HepG2 (cell line): ENCODE measurements around the gene DDTL. TPM values are rescaled to one million over a fixed set of nuclear protein-coding genes. Genes with fewer than 3 reads are reported as not detected.

Experiments
- BRD4 ChIP-seq: sonication (generic); formaldehyde crosslinking; IDR thresholded peaks from 2 replicates; pipeline ENCODE4 v1.4.0; 2020; ENCODE audit warnings: missing genetic modification reagents
- CHCHD3 ChIP-seq: sonication (generic); formaldehyde crosslinking; IDR thresholded peaks from 2 replicates; pipeline ENCODE4 v1.8.0; 2022; ENCODE audit warnings: mild to moderate bottlenecking, missing genetic modification reagents, moderate library complexity
- MLX ChIP-seq: IDR thresholded peaks from 2 replicates; pipeline ENCODE4 v1.6.1; 2016
- SUZ12 ChIP-seq: fragments of 150-350 bp; IDR thresholded peaks from 2 replicates; pipeline ENCODE4 v1.6.1; 2014; ENCODE audit warnings: low read depth, low read length
- TOPORS ChIP-seq: sonication (generic); formaldehyde crosslinking; IDR thresholded peaks from 2 replicates; pipeline ENCODE4 v1.8.0; 2023; ENCODE audit warnings: mild to moderate bottlenecking, missing genetic modification reagents
- ZNF33A ChIP-seq: sonication (generic); formaldehyde crosslinking; IDR thresholded peaks from 2 replicates; pipeline ENCODE4 v1.5.1; 2020; ENCODE audit warnings: missing genetic modification reagents, mild to moderate bottlenecking, moderate library complexity, borderline replicate concordance
- ZNF788 ChIP-seq: sonication (generic); formaldehyde crosslinking; IDR thresholded peaks from 2 replicates; pipeline ENCODE4 v1.5.0; 2020; ENCODE audit warnings: mild to moderate bottlenecking, missing genetic modification reagents, borderline replicate concordance
- ZUFSP ChIP-seq: sonication (generic); formaldehyde crosslinking; IDR thresholded peaks from 2 replicates; pipeline ENCODE4 v1.9.0; 2021; ENCODE audit warnings: missing genetic modification reagents, mild to moderate bottlenecking, borderline replicate concordance
- polyA plus RNA-seq, 8 experiments: library from polyadenylated mRNA; depleted of rRNA in 3 of 8; stranded (reverse) in 7 of 8; unstranded in 1 of 8; fragments of >200 nt; fragmentation: Illumina TruSeq in 4 of 8; extraction: Trizol in 4 of 8; gene quantifications; 2 replicates each; pipeline versions ENCODE4 v1.2.1 to v1.2.3, GENCODE V29; 2011 to 2016; ENCODE audit warnings: low read depth in 4 of 8, missing spikeins in 1 of 8, mixed read lengths in 1 of 8; ENCODE audit not compliant: insufficient read depth in 1 of 8
- total RNA-seq, 5 experiments: library from RNA; depleted of rRNA; stranded (reverse); fragments of >200 nt; fragmentation: Illumina TruSeq; extraction: Trizol; gene quantifications; 2 replicates each; pipeline ENCODE4 v1.2.3, GENCODE V29; 2016; ENCODE audit warnings: low read depth in 1 of 5
- TF ChIP-seq, protein P1 (sequence below): sonication (generic); formaldehyde crosslinking; IDR thresholded peaks from 2 replicates; pipeline ENCODE4 v1.5.1; 2020; ENCODE audit warnings: missing genetic modification reagents, mild to moderate bottlenecking, borderline replicate concordance
- TF ChIP-seq, protein P2 (sequence below): sonication (generic); formaldehyde crosslinking; IDR thresholded peaks from 2 replicates; pipeline ENCODE4 v1.9.0; 2021; ENCODE audit warnings: mild to moderate bottlenecking, missing genetic modification reagents
- TF ChIP-seq, protein P3 (sequence below): sonication (generic); formaldehyde crosslinking; IDR thresholded peaks from 2 replicates; pipeline ENCODE4 v1.4.0; 2020; ENCODE audit warnings: missing genetic modification reagents
- TF ChIP-seq, protein P4 (sequence below): sonication (generic); formaldehyde crosslinking; IDR thresholded peaks from 2 replicates; pipeline ENCODE4 v1.4.0; 2020; ENCODE audit warnings: missing genetic modification reagents

Gene DDTL
- total and polyA plus RNA-seq, 2 of the 13 experiments (the other 11 are each of a cell fraction or from before 2014, with no cell fraction given), result 0.31 TPM; not detected in 1

- TF ChIP-seq, protein P1, sequence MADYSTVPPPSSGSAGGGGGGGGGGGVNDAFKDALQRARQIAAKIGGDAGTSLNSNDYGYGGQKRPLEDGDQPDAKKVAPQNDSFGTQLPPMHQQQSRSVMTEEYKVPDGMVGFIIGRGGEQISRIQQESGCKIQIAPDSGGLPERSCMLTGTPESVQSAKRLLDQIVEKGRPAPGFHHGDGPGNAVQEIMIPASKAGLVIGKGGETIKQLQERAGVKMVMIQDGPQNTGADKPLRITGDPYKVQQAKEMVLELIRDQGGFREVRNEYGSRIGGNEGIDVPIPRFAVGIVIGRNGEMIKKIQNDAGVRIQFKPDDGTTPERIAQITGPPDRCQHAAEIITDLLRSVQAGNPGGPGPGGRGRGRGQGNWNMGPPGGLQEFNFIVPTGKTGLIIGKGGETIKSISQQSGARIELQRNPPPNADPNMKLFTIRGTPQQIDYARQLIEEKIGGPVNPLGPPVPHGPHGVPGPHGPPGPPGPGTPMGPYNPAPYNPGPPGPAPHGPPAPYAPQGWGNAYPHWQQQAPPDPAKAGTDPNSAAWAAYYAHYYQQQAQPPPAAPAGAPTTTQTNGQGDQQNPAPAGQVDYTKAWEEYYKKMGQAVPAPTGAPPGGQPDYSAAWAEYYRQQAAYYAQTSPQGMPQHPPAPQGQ (CRISPR knock-in tag), result no peak
- TF ChIP-seq ZUFSP (no peak), MLX (CRISPR knock-in tag) (no peak), SUZ12 (no peak), BRD4 (CRISPR knock-in tag) (no peak), ZNF33A (no peak), ZNF788 (CRISPR knock-in tag) (no peak), TOPORS (CRISPR knock-in tag) (no peak), CHCHD3 (CRISPR knock-in tag) (no peak)
- TF ChIP-seq, protein P2, sequence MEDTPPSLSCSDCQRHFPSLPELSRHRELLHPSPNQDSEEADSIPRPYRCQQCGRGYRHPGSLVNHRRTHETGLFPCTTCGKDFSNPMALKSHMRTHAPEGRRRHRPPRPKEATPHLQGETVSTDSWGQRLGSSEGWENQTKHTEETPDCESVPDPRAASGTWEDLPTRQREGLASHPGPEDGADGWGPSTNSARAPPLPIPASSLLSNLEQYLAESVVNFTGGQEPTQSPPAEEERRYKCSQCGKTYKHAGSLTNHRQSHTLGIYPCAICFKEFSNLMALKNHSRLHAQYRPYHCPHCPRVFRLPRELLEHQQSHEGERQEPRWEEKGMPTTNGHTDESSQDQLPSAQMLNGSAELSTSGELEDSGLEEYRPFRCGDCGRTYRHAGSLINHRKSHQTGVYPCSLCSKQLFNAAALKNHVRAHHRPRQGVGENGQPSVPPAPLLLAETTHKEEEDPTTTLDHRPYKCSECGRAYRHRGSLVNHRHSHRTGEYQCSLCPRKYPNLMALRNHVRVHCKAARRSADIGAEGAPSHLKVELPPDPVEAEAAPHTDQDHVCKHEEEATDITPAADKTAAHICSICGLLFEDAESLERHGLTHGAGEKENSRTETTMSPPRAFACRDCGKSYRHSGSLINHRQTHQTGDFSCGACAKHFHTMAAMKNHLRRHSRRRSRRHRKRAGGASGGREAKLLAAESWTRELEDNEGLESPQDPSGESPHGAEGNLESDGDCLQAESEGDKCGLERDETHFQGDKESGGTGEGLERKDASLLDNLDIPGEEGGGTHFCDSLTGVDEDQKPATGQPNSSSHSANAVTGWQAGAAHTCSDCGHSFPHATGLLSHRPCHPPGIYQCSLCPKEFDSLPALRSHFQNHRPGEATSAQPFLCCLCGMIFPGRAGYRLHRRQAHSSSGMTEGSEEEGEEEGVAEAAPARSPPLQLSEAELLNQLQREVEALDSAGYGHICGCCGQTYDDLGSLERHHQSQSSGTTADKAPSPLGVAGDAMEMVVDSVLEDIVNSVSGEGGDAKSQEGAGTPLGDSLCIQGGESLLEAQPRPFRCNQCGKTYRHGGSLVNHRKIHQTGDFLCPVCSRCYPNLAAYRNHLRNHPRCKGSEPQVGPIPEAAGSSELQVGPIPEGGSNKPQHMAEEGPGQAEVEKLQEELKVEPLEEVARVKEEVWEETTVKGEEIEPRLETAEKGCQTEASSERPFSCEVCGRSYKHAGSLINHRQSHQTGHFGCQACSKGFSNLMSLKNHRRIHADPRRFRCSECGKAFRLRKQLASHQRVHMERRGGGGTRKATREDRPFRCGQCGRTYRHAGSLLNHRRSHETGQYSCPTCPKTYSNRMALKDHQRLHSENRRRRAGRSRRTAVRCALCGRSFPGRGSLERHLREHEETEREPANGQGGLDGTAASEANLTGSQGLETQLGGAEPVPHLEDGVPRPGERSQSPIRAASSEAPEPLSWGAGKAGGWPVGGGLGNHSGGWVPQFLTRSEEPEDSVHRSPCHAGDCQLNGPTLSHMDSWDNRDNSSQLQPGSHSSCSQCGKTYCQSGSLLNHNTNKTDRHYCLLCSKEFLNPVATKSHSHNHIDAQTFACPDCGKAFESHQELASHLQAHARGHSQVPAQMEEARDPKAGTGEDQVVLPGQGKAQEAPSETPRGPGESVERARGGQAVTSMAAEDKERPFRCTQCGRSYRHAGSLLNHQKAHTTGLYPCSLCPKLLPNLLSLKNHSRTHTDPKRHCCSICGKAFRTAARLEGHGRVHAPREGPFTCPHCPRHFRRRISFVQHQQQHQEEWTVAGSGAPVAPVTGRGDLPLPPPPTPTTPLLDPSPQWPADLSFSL (CRISPR knock-in tag), result no peak
- TF ChIP-seq, protein P3, sequence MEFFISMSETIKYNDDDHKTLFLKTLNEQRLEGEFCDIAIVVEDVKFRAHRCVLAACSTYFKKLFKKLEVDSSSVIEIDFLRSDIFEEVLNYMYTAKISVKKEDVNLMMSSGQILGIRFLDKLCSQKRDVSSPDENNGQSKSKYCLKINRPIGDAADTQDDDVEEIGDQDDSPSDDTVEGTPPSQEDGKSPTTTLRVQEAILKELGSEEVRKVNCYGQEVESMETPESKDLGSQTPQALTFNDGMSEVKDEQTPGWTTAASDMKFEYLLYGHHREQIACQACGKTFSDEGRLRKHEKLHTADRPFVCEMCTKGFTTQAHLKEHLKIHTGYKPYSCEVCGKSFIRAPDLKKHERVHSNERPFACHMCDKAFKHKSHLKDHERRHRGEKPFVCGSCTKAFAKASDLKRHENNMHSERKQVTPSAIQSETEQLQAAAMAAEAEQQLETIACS (CRISPR knock-in tag), result no peak
- TF ChIP-seq, protein P4, sequence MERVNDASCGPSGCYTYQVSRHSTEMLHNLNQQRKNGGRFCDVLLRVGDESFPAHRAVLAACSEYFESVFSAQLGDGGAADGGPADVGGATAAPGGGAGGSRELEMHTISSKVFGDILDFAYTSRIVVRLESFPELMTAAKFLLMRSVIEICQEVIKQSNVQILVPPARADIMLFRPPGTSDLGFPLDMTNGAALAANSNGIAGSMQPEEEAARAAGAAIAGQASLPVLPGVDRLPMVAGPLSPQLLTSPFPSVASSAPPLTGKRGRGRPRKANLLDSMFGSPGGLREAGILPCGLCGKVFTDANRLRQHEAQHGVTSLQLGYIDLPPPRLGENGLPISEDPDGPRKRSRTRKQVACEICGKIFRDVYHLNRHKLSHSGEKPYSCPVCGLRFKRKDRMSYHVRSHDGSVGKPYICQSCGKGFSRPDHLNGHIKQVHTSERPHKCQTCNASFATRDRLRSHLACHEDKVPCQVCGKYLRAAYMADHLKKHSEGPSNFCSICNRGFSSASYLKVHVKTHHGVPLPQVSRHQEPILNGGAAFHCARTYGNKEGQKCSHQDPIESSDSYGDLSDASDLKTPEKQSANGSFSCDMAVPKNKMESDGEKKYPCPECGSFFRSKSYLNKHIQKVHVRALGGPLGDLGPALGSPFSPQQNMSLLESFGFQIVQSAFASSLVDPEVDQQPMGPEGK (CRISPR knock-in tag), result 0 out of 2 replicates have a peak, but pooled peaks have one; percentile 21
Measured at GRCh38 chr22:24008381-24009226, 41.9 kb downstream of the DDTL start (continued).
